Activated naive CD4-positive, alpha-beta T cell treated with anti-CD3 and anti-CD28 coated beads, Interleukin-2, amount 10 ng/mL, durations not matched to agents 7 days and 5 days (primary cell): Measurements from ENCODE around the gene MCOLN1.

Experiments used
- CTCF ChIA-PET: fragments of 350-600 bp; sonication (Branson Sonifier 250); formaldehyde crosslinking; loops from one replicate; lab custom pipeline; 2021; ENCODE audit warnings: antibody characterized with exemption; lab: Charles Lee
- DNase-seq: peaks from one replicate; pipeline ENCODE4 v3.0.0-alpha.2; 2020
- H3K27ac Mint-ChIP-seq: one replicate; pipeline ENCODE4 v1.8.0; 2021; ENCODE audit warnings: mild to moderate bottlenecking, moderate library complexity, mixed read lengths
- H3K27me3 Mint-ChIP-seq: one replicate; pipeline ENCODE4 v1.8.0; 2021; ENCODE audit warnings: mild to moderate bottlenecking, mixed read lengths
- H3K36me3 Mint-ChIP-seq: one replicate; pipeline ENCODE4 v1.8.0; 2021; ENCODE audit warnings: mixed read lengths
- H3K4me1 Mint-ChIP-seq: one replicate; pipeline ENCODE4 v1.8.0; 2021; ENCODE audit warnings: mixed read lengths
- H3K4me3 Mint-ChIP-seq: one replicate; pipeline ENCODE4 v1.8.0; 2021; ENCODE audit warnings: mild to moderate bottlenecking, moderate library complexity, mixed read lengths
- H3K9me3 Mint-ChIP-seq: one replicate; pipeline ENCODE4 v1.8.0; 2021; ENCODE audit warnings: mixed read lengths

Gene MCOLN1

DNA sequence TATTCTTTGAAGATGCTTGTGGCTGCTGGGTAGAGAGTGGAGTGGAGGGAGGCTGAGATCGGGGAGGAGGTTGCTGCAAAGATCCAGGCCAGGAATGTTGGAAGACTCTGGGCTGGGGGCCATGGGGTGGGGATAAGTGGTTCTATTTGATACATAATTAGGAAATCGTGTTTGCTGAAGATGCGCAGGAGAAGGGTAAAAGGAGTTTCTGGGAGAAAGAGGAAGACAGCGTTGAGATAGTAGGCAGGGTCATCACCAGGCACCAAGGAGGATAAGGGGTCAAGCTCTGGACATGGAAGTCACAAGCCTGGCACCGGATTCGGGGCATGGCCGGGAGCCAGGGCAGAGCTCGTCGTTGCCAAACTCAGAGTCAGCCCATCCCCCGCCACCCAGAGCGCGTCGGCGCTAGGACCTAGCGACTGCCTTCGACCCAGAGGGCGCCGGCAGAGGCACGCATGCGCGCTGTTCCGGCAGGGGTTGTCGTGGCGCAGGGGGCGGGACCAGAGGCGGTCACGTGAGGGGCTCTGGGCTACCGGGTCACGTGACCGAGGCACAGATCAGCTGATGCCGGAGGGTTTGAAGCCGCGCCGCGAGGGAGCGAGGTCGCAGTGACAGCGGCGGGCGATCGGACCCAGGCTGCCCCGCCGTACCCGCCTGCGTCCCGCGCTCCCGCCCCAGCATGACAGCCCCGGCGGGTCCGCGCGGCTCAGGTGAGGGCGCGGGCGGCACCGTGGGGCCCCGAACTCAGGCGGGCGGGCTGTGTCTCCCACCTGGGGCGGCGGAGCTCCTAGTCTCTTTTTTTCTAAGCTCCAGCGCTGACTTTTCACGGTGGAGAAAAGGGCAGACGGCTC is at the start of gene MCOLN1:
MCOLN1 (plus strand) TSS at position 553 of the 851 bp plus-strand sequence; CDS start at position 680, 127 bp downstream.
- Mint-ChIP-seq H3K4me3 (peak within 1 kb of the TSS; percentile 76), H3K4me1 (peaks cover 18% of the 10 kb centered on the region), H3K27ac (peak within 1 kb of the TSS; percentile 82), H3K36me3 (no peaks in the 10 kb centered on the region), H3K27me3 (peaks cover 12% of the 10 kb centered on the region), H3K9me3 (no peaks in the 10 kb centered on the region)
- CTCF ChIA-PET: interaction anchor here (1.1 to 1.4 kb wide), 3 partner anchors 28 to 347 kb away, joined by 3 read pairs; no protein-coding TSS in a partner anchor
- peak; percentile 99 for DNase-seq

GRCh38 chr19:7475665-7476064 is 46.8 kb upstream of the MCOLN1 start:
- H3K9me3 Mint-ChIP-seq: no peaks in the 10 kb centered on the region
- H3K36me3 Mint-ChIP-seq: peaks cover 4% of the 10 kb centered on the region
- DNase-seq: no peak
- H3K27ac Mint-ChIP-seq: no peak overlapping the region
- H3K4me1 Mint-ChIP-seq: peaks cover 2% of the 10 kb centered on the region
- no peak overlapping the region for H3K4me3 Mint-ChIP-seq
- no peaks in the 10 kb centered on the region for H3K27me3 Mint-ChIP-seq
- CTCF ChIA-PET: no interaction called here

GRCh38 chr19:7476241-7476640 is 46.2 kb upstream of the MCOLN1 start:
- CTCF ChIA-PET: no interaction called here

DNA sequence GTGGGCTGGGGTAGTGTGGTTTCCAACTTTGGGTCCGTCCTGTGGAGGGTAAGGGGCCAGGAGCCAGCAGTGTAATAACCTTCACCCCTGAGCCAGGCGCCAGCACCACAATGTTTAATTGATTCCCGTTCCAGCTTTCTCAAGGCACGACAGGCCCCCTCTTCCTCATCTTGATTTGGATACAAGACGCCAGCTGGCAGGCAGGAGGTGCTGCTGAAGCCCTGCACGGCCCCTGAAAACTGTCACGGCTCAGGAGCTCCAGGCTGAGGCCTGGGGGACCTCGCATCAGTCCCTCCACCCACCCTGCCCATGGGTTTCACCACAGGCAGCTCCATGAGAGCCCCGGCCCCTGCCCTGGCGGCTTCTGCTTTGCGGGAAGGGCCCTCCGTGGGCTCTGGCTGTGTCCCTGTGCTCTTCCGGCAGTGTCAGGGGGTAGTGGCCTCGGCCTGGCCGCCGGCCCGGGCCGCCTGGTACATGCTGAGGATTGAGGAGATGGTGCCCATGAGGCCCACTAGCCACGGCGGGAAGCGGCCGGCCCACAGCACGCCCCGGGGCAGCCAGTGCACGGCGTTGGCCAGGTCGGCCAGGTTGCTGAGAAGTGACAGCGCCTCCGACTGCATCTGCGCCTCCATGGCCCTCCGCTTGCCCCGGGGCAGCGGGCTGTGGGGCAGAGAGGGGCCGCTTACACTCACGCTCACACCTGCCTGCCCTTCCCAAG is 45.5 kb upstream of the MCOLN1 start:
- Mint-ChIP-seq H3K27ac (no peak overlapping the region), H3K4me1 (peaks cover 2% of the 10 kb centered on the region), H3K36me3 (peaks cover 4% of the 10 kb centered on the region), H3K4me3 (no peak overlapping the region), H3K27me3 (no peaks in the 10 kb centered on the region), H3K9me3 (no peaks in the 10 kb centered on the region)
- DNase-seq: no peak
- CTCF ChIA-PET: no interaction called here

More at GRCh38 chr19:7476241-7476640, 46.2 kb upstream of the MCOLN1 start:
- no peaks in the 10 kb centered on the region for H3K9me3 Mint-ChIP-seq
- peaks cover 4% of the 10 kb centered on the region for H3K36me3 Mint-ChIP-seq
- peak overlapping the region; percentile 5 for H3K27ac Mint-ChIP-seq
- no peak overlapping the region for H3K4me3 Mint-ChIP-seq
- peaks cover 2% of the 10 kb centered on the region for H3K4me1 Mint-ChIP-seq
- no peaks in the 10 kb centered on the region for H3K27me3 Mint-ChIP-seq
- no peak for DNase-seq

- no peaks in the 10 kb centered on the region for H3K27me3 Mint-ChIP-seq
- peaks cover 2% of the 10 kb centered on the region for H3K36me3 Mint-ChIP-seq
- H3K4me3 Mint-ChIP-seq: no peak overlapping the region
- CTCF ChIA-PET: no interaction called here
- peak overlapping the region; percentile 58 for H3K27ac Mint-ChIP-seq
- peaks cover 2% of the 10 kb centered on the region for H3K4me1 Mint-ChIP-seq
- no peaks in the 10 kb centered on the region for H3K9me3 Mint-ChIP-seq
- no peak for DNase-seq
Measured at GRCh38 chr19:7477758-7478157, 44.7 kb upstream of the MCOLN1 start.

DNA sequence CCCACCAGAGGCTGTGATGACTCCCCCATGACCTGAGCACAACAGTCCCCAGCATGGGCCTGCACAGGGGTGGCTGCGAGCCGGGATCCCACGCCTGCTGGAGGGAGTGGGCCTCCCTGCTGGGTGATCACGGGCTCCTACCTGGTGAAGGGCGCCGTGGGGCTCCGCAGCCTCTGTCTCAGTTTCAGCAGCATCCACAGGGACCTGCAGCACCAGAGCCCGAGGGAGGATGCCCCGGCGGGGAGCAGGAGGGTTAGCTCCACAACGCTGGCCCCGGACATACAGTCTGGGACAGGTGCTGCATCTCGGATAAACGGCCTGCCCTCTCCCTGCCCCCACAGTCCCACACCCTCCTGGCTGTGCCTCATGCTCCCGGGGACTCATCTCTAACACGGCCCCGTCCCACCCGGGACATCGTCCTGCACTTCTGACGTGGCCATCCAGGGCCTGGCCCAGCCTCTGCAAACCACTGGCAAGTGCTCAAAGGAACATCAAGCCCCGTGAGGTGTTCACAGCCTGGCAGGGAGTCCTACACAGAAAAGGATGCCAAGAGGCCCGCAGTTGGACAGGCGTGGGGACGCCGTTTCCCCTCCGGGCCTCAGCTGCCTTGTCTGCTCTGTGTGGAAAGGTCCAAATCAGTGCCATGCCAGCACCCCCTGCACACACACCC is 44.1 kb upstream of the MCOLN1 start:
- H3K27ac Mint-ChIP-seq: peak overlapping the region; percentile 58
- CTCF ChIA-PET: no interaction called here
- peaks cover 5% of the 10 kb centered on the region for H3K4me1 Mint-ChIP-seq
- peaks cover 3% of the 10 kb centered on the region for H3K27me3 Mint-ChIP-seq
- no peaks in the 10 kb centered on the region for H3K36me3 Mint-ChIP-seq
- no peak overlapping the region for H3K4me3 Mint-ChIP-seq
- no peaks in the 10 kb centered on the region for H3K9me3 Mint-ChIP-seq
- DNase-seq: no peak

- Mint-ChIP-seq H3K9me3 (no peaks in the 10 kb centered on the region), H3K36me3 (no peaks in the 10 kb centered on the region), H3K4me1 (peaks cover 6% of the 10 kb centered on the region), H3K4me3 (no peak overlapping the region), H3K27ac (no peak overlapping the region), H3K27me3 (peaks cover 7% of the 10 kb centered on the region)
- CTCF ChIA-PET: no interaction called here
- DNase-seq: no peak
Measured at GRCh38 chr19:7478843-7479227, 43.6 kb upstream of the MCOLN1 start.

DNA sequence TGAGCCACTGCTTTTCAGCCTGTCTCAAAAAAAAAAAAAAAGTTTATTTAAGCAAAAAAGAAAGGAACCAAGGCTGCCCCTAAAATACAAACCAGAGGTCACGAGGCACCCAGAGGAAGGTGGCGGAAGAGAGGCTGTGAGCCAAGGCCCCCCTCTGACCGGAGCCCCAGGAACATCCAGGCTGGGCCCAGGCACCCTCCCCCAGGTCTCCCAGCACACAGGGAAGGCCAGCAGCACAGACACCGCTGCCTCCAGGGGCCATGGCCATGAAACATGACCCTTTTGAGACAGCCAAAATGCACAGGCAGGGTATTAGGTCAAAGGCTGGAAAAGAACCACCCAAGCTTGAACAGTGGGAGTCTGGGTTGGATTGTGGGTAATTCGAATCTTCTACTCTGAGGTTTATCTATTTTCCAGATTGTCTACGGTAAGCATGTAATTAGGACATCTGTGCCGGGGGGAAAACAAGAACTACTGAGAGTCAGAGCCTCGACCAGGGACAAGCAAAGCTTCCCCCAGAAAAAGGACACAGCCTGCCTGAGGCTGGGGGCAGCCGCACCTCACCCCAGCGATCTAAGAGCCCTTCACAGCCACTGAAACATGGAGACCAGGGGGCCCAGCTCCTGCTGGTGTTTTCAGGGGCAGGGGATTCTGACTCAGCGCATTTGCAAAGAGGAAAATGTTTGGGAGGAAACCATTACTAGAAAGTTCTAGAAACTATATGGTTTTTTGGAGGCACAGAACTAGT is 42.0 kb upstream of the MCOLN1 start:
- Mint-ChIP-seq H3K27ac (peak overlapping the region; percentile 5), H3K4me3 (no peak overlapping the region), H3K27me3 (peaks cover 7% of the 10 kb centered on the region), H3K4me1 (peaks cover 6% of the 10 kb centered on the region), H3K36me3 (no peaks in the 10 kb centered on the region), H3K9me3 (no peaks in the 10 kb centered on the region)
- CTCF ChIA-PET: no interaction called here
- no peak for DNase-seq

DNA sequence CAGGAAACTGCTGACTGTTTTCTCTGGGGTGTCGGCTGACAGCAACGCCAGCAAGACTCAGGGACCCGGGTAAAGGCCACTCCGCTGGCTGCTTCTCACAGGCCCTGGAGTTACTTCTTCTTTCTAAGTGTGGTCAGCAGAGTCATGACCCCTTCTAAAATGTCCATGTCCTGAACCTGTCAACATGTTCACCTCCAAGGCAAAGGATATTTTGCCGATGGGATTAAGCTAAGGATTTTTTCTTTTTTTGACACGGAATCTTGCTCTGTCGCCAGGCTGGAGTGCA is 41.5 kb upstream of the MCOLN1 start:
- CTCF ChIA-PET: no interaction called here
- H3K27ac Mint-ChIP-seq: peak overlapping the region; percentile 19
- peaks cover 7% of the 10 kb centered on the region for H3K27me3 Mint-ChIP-seq

DNA sequence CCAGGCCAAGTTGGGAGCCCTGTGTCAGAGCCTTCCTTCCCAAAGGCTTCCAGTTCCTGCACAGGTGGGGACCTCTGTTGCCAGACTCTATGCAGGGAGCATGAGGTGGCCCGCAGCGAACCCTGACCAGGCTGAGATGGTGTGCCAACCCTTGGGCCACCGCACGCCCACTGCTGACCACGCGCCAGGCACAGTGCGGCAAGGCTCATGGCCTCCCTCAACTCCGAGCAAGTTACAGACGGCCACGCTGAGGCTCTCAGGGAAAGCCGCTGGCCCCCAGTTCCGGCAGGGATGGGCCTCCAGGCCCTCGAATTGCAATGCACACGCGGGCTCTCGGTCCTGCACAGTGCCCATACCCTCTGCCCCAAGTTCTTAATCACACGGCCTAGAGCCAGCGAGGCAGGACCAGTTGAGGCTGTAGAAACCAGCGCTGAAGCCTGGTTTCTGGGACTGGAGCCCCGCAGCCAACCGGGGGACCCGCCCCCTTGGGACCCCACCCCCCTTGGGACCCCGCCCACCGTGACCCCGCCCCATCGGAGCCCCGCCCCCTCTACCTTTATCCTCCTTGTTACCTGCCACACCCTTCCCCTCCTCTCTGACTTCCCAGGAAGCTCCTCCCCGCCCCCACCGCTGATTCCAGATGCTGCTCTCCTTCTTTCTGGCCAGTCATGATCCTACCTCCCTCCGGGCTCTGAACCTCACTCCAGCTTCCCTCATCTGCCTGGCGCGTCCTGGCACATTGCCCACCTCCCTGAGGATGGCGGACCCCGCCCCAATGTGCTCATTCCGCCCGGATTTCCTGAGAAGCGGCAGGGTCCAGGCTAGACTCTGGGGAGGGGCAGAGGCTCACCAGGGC is 39.6 kb upstream of the MCOLN1 start:
- Mint-ChIP-seq H3K4me1 (peaks cover 6% of the 10 kb centered on the region), H3K36me3 (no peaks in the 10 kb centered on the region), H3K4me3 (no peak overlapping the region), H3K9me3 (no peaks in the 10 kb centered on the region), H3K27ac (peak overlapping the region; percentile 56), H3K27me3 (peaks cover 11% of the 10 kb centered on the region)
- CTCF ChIA-PET: no interaction called here
- no peak for DNase-seq

More for the DNA sequence above, 41.5 kb upstream of the MCOLN1 start:
- DNase-seq: no peak
- no peaks in the 10 kb centered on the region for H3K36me3 Mint-ChIP-seq
- no peak overlapping the region for H3K4me3 Mint-ChIP-seq
- H3K9me3 Mint-ChIP-seq: no peaks in the 10 kb centered on the region
- peaks cover 6% of the 10 kb centered on the region for H3K4me1 Mint-ChIP-seq

- Mint-ChIP-seq H3K4me1 (peaks cover 6% of the 10 kb centered on the region), H3K9me3 (no peaks in the 10 kb centered on the region), H3K4me3 (no peak overlapping the region), H3K27me3 (peaks cover 11% of the 10 kb centered on the region), H3K27ac (no peak overlapping the region), H3K36me3 (no peaks in the 10 kb centered on the region)
- CTCF ChIA-PET: no interaction called here
- no peak for DNase-seq
Measured at GRCh38 chr19:7483720-7484201, 38.7 kb upstream of the MCOLN1 start.

- H3K36me3 Mint-ChIP-seq: no peaks in the 10 kb centered on the region
- CTCF ChIA-PET: no interaction called here
- H3K4me1 Mint-ChIP-seq: peaks cover 16% of the 10 kb centered on the region
- H3K27me3 Mint-ChIP-seq: peaks cover 11% of the 10 kb centered on the region
- DNase-seq: no peak
- no peak overlapping the region for H3K4me3 Mint-ChIP-seq
- no peak overlapping the region for H3K27ac Mint-ChIP-seq
- H3K9me3 Mint-ChIP-seq: no peaks in the 10 kb centered on the region
Measured at GRCh38 chr19:7486923-7487322, 35.5 kb upstream of the MCOLN1 start.

DNA sequence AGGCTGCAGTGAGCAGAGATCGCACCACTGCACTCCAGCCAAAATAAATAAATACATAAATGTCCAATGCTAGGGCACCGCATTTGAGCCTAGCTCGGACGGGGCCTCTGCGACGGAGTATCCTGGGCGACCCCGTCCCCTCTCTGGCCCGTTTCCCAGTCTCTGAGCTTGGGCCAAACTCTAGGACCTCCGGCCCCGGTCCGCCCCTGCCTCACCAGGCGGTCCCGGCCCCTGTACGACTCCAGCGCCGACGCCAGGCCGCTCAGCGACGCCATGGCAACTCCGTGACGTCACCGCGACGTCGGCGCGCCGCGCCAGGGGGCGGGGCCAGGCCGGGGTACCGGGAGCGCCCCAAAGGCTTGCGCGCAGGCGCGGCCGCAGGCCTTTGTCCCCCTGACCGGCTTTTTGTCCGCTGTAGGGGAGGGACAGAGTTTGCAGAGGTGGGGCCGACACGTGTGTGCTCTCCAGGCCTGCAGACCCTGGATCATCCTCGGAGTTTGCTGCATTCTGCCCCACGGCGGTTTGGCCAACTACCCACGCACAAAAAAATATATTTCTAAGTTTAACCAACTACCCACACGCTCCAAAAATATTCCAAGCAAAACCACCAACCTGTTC is 33.6 kb upstream of the MCOLN1 start, which contains the start of gene PEX11G:
PEX11G (minus strand) TSS at position 300 of the 618 bp plus-strand sequence; CDS start at position 275, 25 bp downstream.
- Mint-ChIP-seq H3K27ac (peak within 1 kb of the TSS; percentile 86), H3K27me3 (peaks cover 4% of the 10 kb centered on the region), H3K9me3 (no peaks in the 10 kb centered on the region), H3K36me3 (no peaks in the 10 kb centered on the region), H3K4me1 (peaks cover 23% of the 10 kb centered on the region), H3K4me3 (peak within 1 kb of the TSS; percentile 73)
- peak; percentile 92 for DNase-seq
- CTCF ChIA-PET: interaction anchor here (1.0 kb wide), 1 partner anchor 192 kb away, joined by 4 read pairs; the partner anchor contains the start of gene TRAPPC5
